Heart left ventricle (tissue), 13 donors: ENCODE measurements around the gene CENPX.

Experiments used
- CTCF ChIP-seq, 12 donors: fragments of 200-600 bp; sonication (generic) in 4 of 12; IDR thresholded peaks; one replicate each; pipeline versions ENCODE4 v1.5.0 to v1.8.0; 2018 to 2022; ENCODE audit warnings: antibody characterized with exemption in 12 of 12, mild to moderate bottlenecking in 5 of 12
- POLR2A ChIP-seq, 2 donors: fragments of 450-650 bp; IDR thresholded peaks; one replicate each; pipeline ENCODE4 v1.6.1; 2017; ENCODE audit warnings: antibody characterized with exemption in 2 of 2, mild to moderate bottlenecking in 2 of 2, moderate library complexity in 2 of 2
- donor health status: ischemic (EF 13 %, LVEDD 7.1; RV severe dilation, severe dysfunction).
- donor health status: DM: no; HTN: yes; CAD: no.
- donor health status: DM: no; HTN: no; CAD: no.
- donor health status: ischemic (EF 25% LVEDD 6.9; RV normal size, moderate dysfunction).
- donor health status: ischemic (EF 25% LVEDD 5.7; RV mildly dilated, moderate dysfunction).
- donor health status: ischemic (EF 35%, LVEDD 5.7; RV mildly dilated, moderate dysfunction).
- donor health status: nonischemic (EF 11% LVEDD 7.7; RV severe dilation, severe dysfunction).
- donor health status: DM: yes; HTN: yes; CAD: no.
- donor health status: PGD.
- donor health status: ischemic (EF 29% LVEDD 5.4; RV normal size, mild dysfunction).
- donor health status: nonischemic (EF 23%, LVEDD 6.1; RV moderate dilation, normal function).

- TF ChIP-seq CTCF (IDR thresholded peaks at IDR 0.05) (no peak), POLR2A (IDR thresholded peaks at IDR 0.05) (no peak)
Observed at GRCh38 chr17:82022981-82023446, 336 bp upstream of the CENPX start, which contains the start of gene LRRC45.
